ENCODE data around the gene COL6A2.

COL6A2 gene

GRCh38 chr21:46113497-46114176 is 15.7 kb downstream of the COL6A2 start:
- peaks cover 10% of the 10 kb centered on the region for H3K9me3 ChIP-seq (replicated peaks; ENCODE audit: low read length)

GRCh38 chr21:46114963-46115362 is 17.1 kb downstream of the COL6A2 start:
- H3K36me3 ChIP-seq (ENCODE audit: insufficient read depth, low read length) = peaks cover 90% of the 10 kb centered on the region
- no peak overlapping the region for H3K4me3 ChIP-seq (ENCODE audit: low read length)
- H3K27me3 ChIP-seq (ENCODE audit: control insufficient read depth, insufficient read depth, low read length) = no peaks in the 10 kb centered on the region

More at GRCh38 chr21:46113497-46114176, 15.7 kb downstream of the COL6A2 start:
- Histone ChIP-seq H3K27me3 (ENCODE audit: control insufficient read depth, insufficient read depth, low read length) (no peaks in the 10 kb centered on the region), H3K4me1 (ENCODE audit: control insufficient read depth, insufficient read depth, low read length) (peaks cover 9% of the 10 kb centered on the region), H3K9ac (ENCODE audit: low read depth, low read length) (no peak overlapping the region), H3K36me3 (ENCODE audit: insufficient read depth, low read length) (peaks cover 82% of the 10 kb centered on the region), H3K4me2 (ENCODE audit: low read length) (no peak overlapping the region), H3K4me3 (ENCODE audit: low read length) (no peak overlapping the region)

GRCh38 chr21:46115441-46116188 is 17.7 kb downstream of the COL6A2 start:
- H3K9ac ChIP-seq (ENCODE audit: low read depth, low read length) = no peak overlapping the region
- no peaks in the 10 kb centered on the region for H3K27me3 ChIP-seq (ENCODE audit: control insufficient read depth, insufficient read depth, low read length)
- peaks cover 87% of the 10 kb centered on the region for H3K36me3 ChIP-seq (ENCODE audit: insufficient read depth, low read length)
- peaks cover 5% of the 10 kb centered on the region for H3K4me1 ChIP-seq (ENCODE audit: control insufficient read depth, insufficient read depth, low read length)
- no peak overlapping the region for H3K4me3 ChIP-seq (ENCODE audit: low read length)
- no peak overlapping the region for H3K4me2 ChIP-seq (ENCODE audit: low read length)
- H3K9me3 ChIP-seq (replicated peaks; ENCODE audit: low read length) = peaks cover 10% of the 10 kb centered on the region

More at GRCh38 chr21:46114963-46115362, 17.1 kb downstream of the COL6A2 start:
- H3K4me1 ChIP-seq (ENCODE audit: control insufficient read depth, insufficient read depth, low read length) = peaks cover 9% of the 10 kb centered on the region
- no peak overlapping the region for H3K9ac ChIP-seq (ENCODE audit: low read depth, low read length)
- no peak overlapping the region for H3K4me2 ChIP-seq (ENCODE audit: low read length)
- H3K9me3 ChIP-seq (replicated peaks; ENCODE audit: low read length) = peaks cover 10% of the 10 kb centered on the region

GRCh38 chr21:46116189-46116775 is 18.4 kb downstream of the COL6A2 start:
- Histone ChIP-seq H3K4me1 (ENCODE audit: control insufficient read depth, insufficient read depth, low read length) (peaks cover 6% of the 10 kb centered on the region), H3K9ac (ENCODE audit: low read depth, low read length) (no peak overlapping the region), H3K36me3 (ENCODE audit: insufficient read depth, low read length) (peaks cover 87% of the 10 kb centered on the region)

GRCh38 chr21:46116776-46117585 is 19.1 kb downstream of the COL6A2 start:
- Histone ChIP-seq H3K4me2 (ENCODE audit: low read length) (no peak overlapping the region), H3K4me3 (ENCODE audit: low read length) (no peak overlapping the region), H3K9me3 (replicated peaks; ENCODE audit: low read length) (peaks cover 10% of the 10 kb centered on the region), H3K9ac (ENCODE audit: low read depth, low read length) (no peak overlapping the region), H3K4me1 (ENCODE audit: control insufficient read depth, insufficient read depth, low read length) (peaks cover 12% of the 10 kb centered on the region), H3K27me3 (ENCODE audit: control insufficient read depth, insufficient read depth, low read length) (no peaks in the 10 kb centered on the region), H3K36me3 (ENCODE audit: insufficient read depth, low read length) (peaks cover 91% of the 10 kb centered on the region)

More at GRCh38 chr21:46116189-46116775, 18.4 kb downstream of the COL6A2 start:
- Histone ChIP-seq H3K4me2 (ENCODE audit: low read length) (no peak overlapping the region), H3K9me3 (replicated peaks; ENCODE audit: low read length) (peaks cover 10% of the 10 kb centered on the region), H3K4me3 (ENCODE audit: low read length) (no peak overlapping the region), H3K27me3 (ENCODE audit: control insufficient read depth, insufficient read depth, low read length) (no peaks in the 10 kb centered on the region)

GRCh38 chr21:46117586-46118315 is 19.8 kb downstream of the COL6A2 start:
- Histone ChIP-seq H3K9me3 (replicated peaks; ENCODE audit: low read length) (peaks cover 10% of the 10 kb centered on the region), H3K9ac (ENCODE audit: low read depth, low read length) (no peak overlapping the region), H3K4me1 (ENCODE audit: control insufficient read depth, insufficient read depth, low read length) (peaks cover 18% of the 10 kb centered on the region), H3K4me2 (ENCODE audit: low read length) (no peak overlapping the region), H3K27me3 (ENCODE audit: control insufficient read depth, insufficient read depth, low read length) (no peaks in the 10 kb centered on the region), H3K4me3 (ENCODE audit: low read length) (no peak overlapping the region), H3K36me3 (ENCODE audit: insufficient read depth, low read length) (peaks cover 91% of the 10 kb centered on the region)

GRCh38 chr21:46118316-46119143 is 20.6 kb downstream of the COL6A2 start:
- H3K27me3 ChIP-seq (ENCODE audit: control insufficient read depth, insufficient read depth, low read length) = no peaks in the 10 kb centered on the region
- no peak overlapping the region for H3K4me2 ChIP-seq (ENCODE audit: low read length)
- H3K9me3 ChIP-seq (replicated peaks; ENCODE audit: low read length) = peaks cover 10% of the 10 kb centered on the region
- peaks cover 18% of the 10 kb centered on the region for H3K4me1 ChIP-seq (ENCODE audit: control insufficient read depth, insufficient read depth, low read length)
- H3K9ac ChIP-seq (ENCODE audit: low read depth, low read length) = no peak overlapping the region
- no peak overlapping the region for H3K4me3 ChIP-seq (ENCODE audit: low read length)
- peaks cover 90% of the 10 kb centered on the region for H3K36me3 ChIP-seq (ENCODE audit: insufficient read depth, low read length)

GRCh38 chr21:46119144-46119636 is 21.3 kb downstream of the COL6A2 start:
- H3K4me1 ChIP-seq (ENCODE audit: control insufficient read depth, insufficient read depth, low read length) = peaks cover 18% of the 10 kb centered on the region
- H3K9ac ChIP-seq (ENCODE audit: low read depth, low read length) = no peak overlapping the region
- H3K9me3 ChIP-seq (replicated peaks; ENCODE audit: low read length) = peaks cover 7% of the 10 kb centered on the region
- H3K4me3 ChIP-seq (ENCODE audit: low read length) = no peak overlapping the region
- H3K27me3 ChIP-seq (ENCODE audit: control insufficient read depth, insufficient read depth, low read length) = no peaks in the 10 kb centered on the region
- H3K4me2 ChIP-seq (ENCODE audit: low read length) = no peak overlapping the region
- H3K36me3 ChIP-seq (ENCODE audit: insufficient read depth, low read length) = peaks cover 92% of the 10 kb centered on the region

- Histone ChIP-seq H3K9me3 (replicated peaks; ENCODE audit: low read length) (peaks cover 3% of the 10 kb centered on the region), H3K4me1 (ENCODE audit: control insufficient read depth, insufficient read depth, low read length) (peaks cover 18% of the 10 kb centered on the region), H3K27me3 (ENCODE audit: control insufficient read depth, insufficient read depth, low read length) (no peaks in the 10 kb centered on the region), H3K9ac (ENCODE audit: low read depth, low read length) (no peak overlapping the region), H3K4me3 (ENCODE audit: low read length) (no peak overlapping the region), H3K36me3 (ENCODE audit: insufficient read depth, low read length) (peaks cover 92% of the 10 kb centered on the region), H3K4me2 (ENCODE audit: low read length) (no peak overlapping the region)
Measured at GRCh38 chr21:46119637-46120271, 21.8 kb downstream of the COL6A2 start.

Measured in skeletal muscle satellite cell (primary cell).